K562 (cell line): ENCODE measurements around the gene DLK1. TPM values are rescaled to one million over a fixed set of nuclear protein-coding genes. Genes with fewer than 3 reads are reported as not detected.

Experiments
- ATAC-seq: fragments of 200-7000 bp; cut with Tn5 transposase; 3 replicates; pipeline ENCODE4 v1.9.1; 2020; ENCODE audit warnings: moderate library complexity
- BruUV-seq: library from RNA; stranded (reverse); fragments of 400-500 nt; replicated peaks from 2 replicates; lab custom pipeline; 2021; lab: Mats Ljungman, UMichigan
- CTCF ChIA-PET: fragments of 300-600 bp; formaldehyde crosslinking; extraction: SDS; loops from one replicate; lab custom pipeline; 2021; ENCODE audit warnings: low intra/inter-chr PET ratio; lab: Yijun Ruan, JAX
- POLR2A ChIA-PET: fragments of 300-600, 350-650 bp; sonication (Branson Sonifier 250); formaldehyde crosslinking; extraction: SDS; loops from one replicate; lab custom pipeline; 2021; ENCODE audit warnings: antibody characterized with exemption, inconsistent platforms; lab: Yijun Ruan, JAX
- DNase-seq, 4 experiments: peaks; one replicate each; pipeline versions ENCODE4 v3.0.0 to v3.0.0-alpha.2; 2011 to 2018; ENCODE audit warnings: low spot score in 3 of 4, mixed read lengths in 3 of 4; ENCODE audit errors: extremely low read depth in 1 of 4
- FAIRE-seq: peaks from 2 replicates; lab custom pipeline; 2011; peaks lifted over from hg19 to GRCh38; lab: Jason Lieb, UNC
- H2AFZ ChIP-seq: 2 replicates; pipeline ENCODE4 v1.6.0; 2011; ENCODE audit warnings: low read depth, low read length, control low read depth, inconsistent platforms
- H3K27ac ChIP-seq: fragments of 200-600 bp; 3 replicates; pipeline ENCODE4 v1.8.0; 2011; ENCODE audit warnings: low read depth, mild to moderate bottlenecking, control low read depth, inconsistent platforms, low read length, moderate library complexity, mixed read lengths; ENCODE audit errors: extremely low read depth
- H3K27me3 ChIP-seq, 2 experiments: fragments of 300-600 bp in 1 of 2; 2 replicates in 1 of 2; 3 replicates in 1 of 2; pipeline versions ENCODE4 v1.6.0 to v1.8.0; 2011; ENCODE audit warnings: inconsistent platforms in 2 of 2, low read length in 2 of 2, mild to moderate bottlenecking in 1 of 2, mixed read lengths in 1 of 2, moderate library complexity in 1 of 2; ENCODE audit not compliant: control insufficient read depth in 2 of 2, insufficient read depth in 2 of 2
- H3K36me3 ChIP-seq: fragments of 300-600 bp; 3 replicates; pipeline ENCODE4 v1.8.0; 2011; ENCODE audit warnings: mild to moderate bottlenecking, low read length, inconsistent platforms; ENCODE audit not compliant: control insufficient read depth, insufficient read depth
- H3K4me1 ChIP-seq, 2 experiments: fragments of 200-600 bp in 1 of 2; replicated peaks in 1 of 2; 2 replicates in 1 of 2; 3 replicates in 1 of 2; pipeline versions ENCODE4 v1.5.1 to v1.8.0; 2011; ENCODE audit warnings: inconsistent platforms in 2 of 2, low read length in 2 of 2, mild to moderate bottlenecking in 1 of 2, mixed read lengths in 1 of 2, moderate library complexity in 1 of 2; ENCODE audit not compliant: control insufficient read depth in 2 of 2, insufficient read depth in 2 of 2
- H3K4me2 ChIP-seq: 2 replicates; pipeline ENCODE4 v1.6.1; 2011; ENCODE audit warnings: low read length, control low read depth, inconsistent platforms, mixed read lengths; ENCODE audit not compliant: insufficient read depth
- H3K4me3 ChIP-seq: fragments of 200-600 bp; sonication (generic), shearing (Covaris generic); 2 replicates; pipeline ENCODE4 v1.5.1; 2016; ENCODE audit warnings: control low read depth, inconsistent platforms
- H3K79me2 ChIP-seq: fragments of 200-600 bp; 3 replicates; pipeline ENCODE4 v1.8.0; 2011; ENCODE audit warnings: low read length, inconsistent platforms; ENCODE audit not compliant: control insufficient read depth, insufficient read depth
- H3K9ac ChIP-seq, 2 experiments: 2 replicates each; pipeline versions ENCODE4 v1.6.0 to v1.6.1; 2011; ENCODE audit warnings: low read depth in 2 of 2, low read length in 2 of 2, control low read depth in 1 of 2, inconsistent platforms in 1 of 2, mild to moderate bottlenecking in 1 of 2, mixed read lengths in 1 of 2; ENCODE audit not compliant: insufficient read depth in 1 of 2
- H3K9me1 ChIP-seq: one replicate; pipeline ENCODE4 v1.6.0; 2011; ENCODE audit warnings: inconsistent platforms, mild to moderate bottlenecking, low read length, moderate library complexity; ENCODE audit not compliant: control insufficient read depth, insufficient read depth
- H3K9me3 ChIP-seq: replicated peaks from 2 replicates; pipeline ENCODE4 v1.5.1; 2011; ENCODE audit warnings: low read depth, low read length, inconsistent platforms; ENCODE audit not compliant: control insufficient read depth, insufficient read depth
- H4K20me1 ChIP-seq: replicated peaks from 2 replicates; pipeline ENCODE4 v1.6.1; 2011; ENCODE audit warnings: low read length, inconsistent platforms, mixed read lengths; ENCODE audit not compliant: control insufficient read depth, insufficient read depth
- CEBPZ ChIP-seq: fragments of 150-350 bp; IDR thresholded peaks from 2 replicates; pipeline ENCODE4 v1.6.1; 2014; ENCODE audit warnings: low read depth, mild to moderate bottlenecking, low read length, borderline replicate concordance
- ELF1 ChIP-seq: fragments of 200-800 bp; sonication (Bioruptor generic); IDR thresholded peaks from 2 replicates; pipeline ENCODE4 v1.6.1; 2016; ENCODE audit warnings: missing genetic modification characterization, missing compliant biosample characterization
- ELF2 ChIP-seq: fragments of 250-450 bp; sonication (Bioruptor Pico); IDR thresholded peaks from 2 replicates; pipeline ENCODE4 v1.5.0; 2021; ENCODE audit warnings: mild to moderate bottlenecking
- HMBOX1 ChIP-seq: sonication (generic); IDR thresholded peaks from 2 replicates; pipeline ENCODE4 v1.6.1; 2016
- NFE2 ChIP-seq: IDR thresholded peaks from 2 replicates; pipeline ENCODE4 v1.6.1; 2014; ENCODE audit warnings: antibody characterized with exemption, low read depth
- NONO ChIP-seq, 2 experiments: fragments of 200-400 bp in 1 of 2; fragments of 450-650 bp in 1 of 2; formaldehyde crosslinking in 1 of 2; IDR thresholded peaks; 2 replicates each; pipeline ENCODE4 v1.6.1; 2017; ENCODE audit warnings: low read depth in 2 of 2, mild to moderate bottlenecking in 2 of 2, moderate library complexity in 2 of 2, low read length in 1 of 2
- ZNF518B ChIP-seq: fragments of 250-450 bp; sonication (Bioruptor Pico); IDR thresholded peaks from 2 replicates; pipeline ENCODE4 v1.5.0; 2021; ENCODE audit warnings: mild to moderate bottlenecking, moderate library complexity
- ZNF764 ChIP-seq: fragments of 250-450 bp; sonication (Bioruptor Pico); IDR thresholded peaks from 2 replicates; pipeline ENCODE4 v1.4.0; 2020; ENCODE audit warnings: low read depth, mild to moderate bottlenecking, moderate library complexity
- ZZZ3 ChIP-seq: fragments of 450-650 bp; IDR thresholded peaks from 2 replicates; pipeline ENCODE4 v1.6.1; 2016; ENCODE audit warnings: antibody characterized with exemption, mild to moderate bottlenecking, moderate library complexity
- WGBS: fragments of 100-300 bp; shearing (Covaris generic); methylation state at CpG from one replicate; pipeline ENCODE4 v1.1.6; 2016; ENCODE audit warnings: low coverage, mixed read lengths; ENCODE audit not compliant: insufficient coverage; ENCODE audit errors: missing lambda C conversion rate; 5-methylcytosine and 5-hydroxymethylcytosine counted together
- in situ Hi-C: fragments of 300-500 bp; cut with MboI; formaldehyde crosslinking; loops from 4 replicates; pipeline ENCODE4 v1.15.0; 2018; ENCODE audit warnings: inconsistent platforms, mixed read lengths
- intact Hi-C: fragments of 100-400 bp; cut with micrococcal nuclease; formaldehyde crosslinking; loops from 2 replicates; pipeline ENCODE4 v1.14.2; 2022
- polyA plus RNA-seq, 8 experiments: library from polyadenylated mRNA; depleted of rRNA in 4 of 8; stranded (reverse) in 5 of 8; unstranded in 3 of 8; fragments of >200 nt; fragmentation: Nextera tagmentation in 2 of 8; fragmentation: Illumina TruSeq in 1 of 8; extraction: Ambion mirVana in 2 of 8; extraction: Trizol in 1 of 8; gene quantifications; 2 replicates each; pipeline versions ENCODE4 v1.2.1 to v1.2.3, GENCODE V29; 2011 to 2014; ENCODE audit warnings: inconsistent platforms in 1 of 8, missing spikeins in 1 of 8
- total RNA-seq, 7 experiments: library from RNA; depleted of rRNA in 6 of 7; stranded (reverse); fragments of >200 nt in 6 of 7; fragmentation: Illumina TruSeq in 2 of 7; extraction: Trizol in 2 of 7; gene quantifications; 2 replicates each; pipeline versions ENCODE4 v1.2.1 to v1.2.3, GENCODE V29; 2011 to 2021; ENCODE audit warnings: low replicate concordance in 1 of 7

The DLK1 gene
- total and polyA plus RNA-seq, 9 of the 15 experiments (the other 6 are each of a cell fraction or from before 2014, with no cell fraction given): 4.4 to 97.2 (median 15.3) TPM

GRCh38 chr14:100698666-100699448 lies 27.8 kb upstream of the DLK1 start (continued):
- no peak for TF ChIP-seq ZNF518B (CRISPR knock-in tag)

GRCh38 chr14:100701314-100701713 lies 25.4 kb upstream of the DLK1 start:
- peak; percentile 75 for FAIRE-seq
- no peak for ATAC-seq
- Histone ChIP-seq H3K9ac (peak overlapping the region in 1 of 2 experiments; percentile 29; a peak in 1 of 4 replicates), H3K9me1 (no peaks in the 10 kb centered on the region), H3K9me3 (no peaks in the 10 kb centered on the region), H2AFZ (0 out of 2 replicates have a peak overlapping the region, but pooled peaks have one; percentile 49), H3K27me3 (no peaks in the 10 kb centered on the region), H3K4me1 (peaks cover 46 to 51% of the 10 kb centered on the region in 2 experiments), H3K36me3 (no peaks in the 10 kb centered on the region), H3K4me3 (no peak overlapping the region), H3K79me2 (no peaks in the 10 kb centered on the region; the same call in 2 of the 3 replicates), H3K4me2 (no peak overlapping the region), H4K20me1 (no peaks in the 10 kb centered on the region), H3K27ac (peak overlapping the region; percentile 32; the same call in 1 of the 3 replicates)
- ChIA-PET POLR2A (interaction anchor here (0.9 to 1.1 kb wide), 2 partner anchors 11 to 24 kb away, joined by 4 read pairs; no protein-coding TSS in a partner anchor), CTCF (no interaction called here)
- DNase-seq: no peak
- intact Hi-C loops: no loop called here
- BruUV-seq: no TSS peak
- in situ Hi-C loops: no loop called here
- WGBS: 15% methylated on average over 4 of the region's 6 CpGs
- TF ChIP-seq ZZZ3 (no peak), NFE2 (no peak), ELF2 (no peak), ZNF764 (CRISPR knock-in tag) (no peak), HMBOX1 (peak; percentile 60; the same call in 1 of the 2 replicates), NONO (IDR thresholded peaks at IDR 0.05; ENCODE audit: low read depth in 2 of 2, low read length in 1 of 2) (no peak), CEBPZ (no peak), ELF1 (tag) (no peak)
